Uterus (tissue), 4 donors: ENCODE measurements around the gene FCN3. TPM values are rescaled to one million over a fixed set of nuclear protein-coding genes. Genes with fewer than 3 reads are reported as not detected.
"Not testable (repeated sequence)": the region's sequence is repeated elsewhere in the genome, so short reads cannot be mapped to it uniquely, and the experiment has no call there.

Experiments used
- DNase-seq, 2 donors: peaks; one replicate each; pipeline ENCODE4 v3.0.0-alpha.2; 2019 to 2020
- H3K27ac ChIP-seq, 2 donors: fragments of 200-600 bp; sonication (generic); 1 replicate in 1 of 2; 2 replicates in 1 of 2; pipeline ENCODE4 v1.5.1; 2016 to 2018
- H3K27me3 ChIP-seq, 2 donors: fragments of 200-600 bp; sonication (generic); one replicate each; pipeline ENCODE4 v1.5.1; 2018 to 2019; ENCODE audit warnings: control low read depth in 1 of 2
- H3K36me3 ChIP-seq, 2 donors: fragments of 200-600 bp; sonication (generic); one replicate each; pipeline ENCODE4 v1.5.1; 2019; ENCODE audit warnings: control low read depth in 1 of 2
- H3K4me1 ChIP-seq, 2 donors: fragments of 200-600 bp; sonication (generic); one replicate each; pipeline ENCODE4 v1.5.1; 2018 to 2019; ENCODE audit warnings: control low read depth in 1 of 2
- H3K4me3 ChIP-seq, 2 donors: fragments of 200-600 bp; sonication (generic); 1 replicate in 1 of 2; 2 replicates in 1 of 2; pipeline ENCODE4 v1.5.1; 2018 to 2019; ENCODE audit warnings: mild to moderate bottlenecking in 1 of 2
- H3K9me3 ChIP-seq, 2 donors: fragments of 200-600 bp; sonication (generic); one replicate each; pipeline ENCODE4 v1.5.1; 2019; ENCODE audit warnings: control low read depth in 1 of 2
- CTCF ChIP-seq, 4 experiments: fragments of 200-600 bp in 2 of 4; fragments of 450-650 bp in 2 of 4; sonication (generic) in 2 of 4; IDR thresholded peaks; one replicate each; pipeline ENCODE4 v1.5.1; 2016 to 2019; ENCODE audit warnings: antibody characterized with exemption in 4 of 4, mild to moderate bottlenecking in 2 of 4, moderate library complexity in 1 of 4
- POLR2A ChIP-seq, 2 donors: fragments of 450-650 bp; IDR thresholded peaks; one replicate each; pipeline ENCODE4 v1.6.1; 2016; ENCODE audit warnings: antibody characterized with exemption in 2 of 2, mild to moderate bottlenecking in 1 of 2, moderate library complexity in 1 of 2
- intact Hi-C: fragments of 100-400 bp; cut with DNase I; formaldehyde crosslinking; loops from one replicate; pipeline ENCODE4 v1.15.1; 2023; ENCODE audit warnings: low total_unique reads
- total RNA-seq, 4 donors: library from RNA; depleted of rRNA in 3 of 4; stranded (reverse); fragments of >200 nt in 3 of 4; gene quantifications; one replicate each; pipeline versions ENCODE4 v1.1.0 to v1.2.4, GENCODE V29; 2014 to 2023
- donor health status: DM: yes; HTN: yes; CAD: no.

FCN3 gene
- total RNA-seq, 4 donors from 2014 or later, result 2.1 to 4.7 (median 2.4) TPM; not detected in 1

- no peaks in the 10 kb centered on the region for H3K36me3 ChIP-seq
- intact Hi-C loops, result loop anchor here (5.0 kb wide), 1 partner anchor 36 kb away; no protein-coding TSS in a partner anchor
- H3K27ac ChIP-seq, result peak overlapping the region; percentile 49 to 53
- no peaks in the 10 kb centered on the region for H3K27me3 ChIP-seq
- DNase-seq, result no peak
- TF ChIP-seq CTCF (IDR thresholded peaks at IDR 0.05) (peak in 1 of 4 experiments; percentile 8), POLR2A (IDR thresholded peaks at IDR 0.05) (no peak)
- H3K4me1 ChIP-seq, result peaks cover 6 to 8% of the 10 kb centered on the region in 2 donors
- no peaks in the 10 kb centered on the region for H3K9me3 ChIP-seq
- peak overlapping the region; percentile 7 to 41 for H3K4me3 ChIP-seq
These were observed 18.4 kb upstream of the FCN3 start for GRCh38 chr1:27392778-27393635.

- Histone ChIP-seq H3K27me3 (no peaks in the 10 kb centered on the region), H3K4me3 (peak within 1 kb of the TSS; percentile 15 to 41), H3K9me3 (no peaks in the 10 kb centered on the region), H3K4me1 (peaks cover 6 to 8% of the 10 kb centered on the region in 2 donors), H3K36me3 (no peaks in the 10 kb centered on the region), H3K27ac (peak within 1 kb of the TSS; percentile 49 to 53)
- intact Hi-C loops, result loop anchor here (5.0 kb wide), 1 partner anchor 35 kb away; no protein-coding TSS in a partner anchor
- TF ChIP-seq CTCF (IDR thresholded peaks at IDR 0.05), result peak; percentile 61 to 67 (median 66)
- TF ChIP-seq POLR2A (IDR thresholded peaks at IDR 0.05), result peak; percentile 38 to 45
- DNase-seq, result peak; percentile 91 to 94
These were observed 17.6 kb upstream of the FCN3 start, which contains the start of gene GPR3 for GRCh38 chr1:27392096-27392777. TSS of gene GPR3 (plus strand) at chr1:27392622. CDS start at chr1:27393799, 1,177 bp downstream.

GRCh38 chr1:27391511-27392095, 17.0 kb upstream of the FCN3 start:
- peak; percentile 71 to 72 for DNase-seq
- Histone ChIP-seq H3K27ac (peak overlapping the region in 1 of 2 donors; percentile 23), H3K4me3 (peak overlapping the region; percentile 15 to 41)

GRCh38 chr1:27388337-27389005, 13.8 kb upstream of the FCN3 start:
- intact Hi-C loops, result loop anchor here (5.0 kb wide), 1 partner anchor 86 kb away; no protein-coding TSS in a partner anchor
- Histone ChIP-seq H3K36me3 (no peaks in the 10 kb centered on the region), H3K4me3 (no peak overlapping the region), H3K4me1 (peaks cover 6 to 8% of the 10 kb centered on the region in 2 donors), H3K9me3 (no peaks in the 10 kb centered on the region), H3K27me3 (no peaks in the 10 kb centered on the region), H3K27ac (no peak overlapping the region)
- TF ChIP-seq CTCF (IDR thresholded peaks at IDR 0.05), result peak; percentile 84 to 92 (median 87)
- TF ChIP-seq POLR2A (IDR thresholded peaks at IDR 0.05), result no peak
- peak; percentile 66 to 74 for DNase-seq

More at GRCh38 chr1:27391511-27392095, 17.0 kb upstream of the FCN3 start:
- H3K9me3 ChIP-seq, result no peaks in the 10 kb centered on the region
- TF ChIP-seq CTCF (IDR thresholded peaks at IDR 0.05), result no peak
- peak in 1 of 2 donors; percentile 26 for TF ChIP-seq POLR2A (IDR thresholded peaks at IDR 0.05)
- peaks cover 6 to 8% of the 10 kb centered on the region in 2 donors for H3K4me1 ChIP-seq
- H3K27me3 ChIP-seq, result no peaks in the 10 kb centered on the region
- H3K36me3 ChIP-seq, result no peaks in the 10 kb centered on the region
- intact Hi-C loops, result loop anchor here (5.0 kb wide), 1 partner anchor 34 kb away; no protein-coding TSS in a partner anchor

GRCh38 chr1:27384797-27385196, 10.2 kb upstream of the FCN3 start:
- not testable (repeated sequence) for H3K9me3 ChIP-seq, H3K27me3 ChIP-seq, H3K36me3 ChIP-seq, H3K27ac ChIP-seq, DNase-seq, H3K4me1 ChIP-seq, H3K4me3 ChIP-seq
- intact Hi-C loops, result loop anchor here (5.0 kb wide), 1 partner anchor 82 kb away; no protein-coding TSS in a partner anchor
